ENCODE results near the gene BHLHE23.

BHLHE23 gene

DNA sequence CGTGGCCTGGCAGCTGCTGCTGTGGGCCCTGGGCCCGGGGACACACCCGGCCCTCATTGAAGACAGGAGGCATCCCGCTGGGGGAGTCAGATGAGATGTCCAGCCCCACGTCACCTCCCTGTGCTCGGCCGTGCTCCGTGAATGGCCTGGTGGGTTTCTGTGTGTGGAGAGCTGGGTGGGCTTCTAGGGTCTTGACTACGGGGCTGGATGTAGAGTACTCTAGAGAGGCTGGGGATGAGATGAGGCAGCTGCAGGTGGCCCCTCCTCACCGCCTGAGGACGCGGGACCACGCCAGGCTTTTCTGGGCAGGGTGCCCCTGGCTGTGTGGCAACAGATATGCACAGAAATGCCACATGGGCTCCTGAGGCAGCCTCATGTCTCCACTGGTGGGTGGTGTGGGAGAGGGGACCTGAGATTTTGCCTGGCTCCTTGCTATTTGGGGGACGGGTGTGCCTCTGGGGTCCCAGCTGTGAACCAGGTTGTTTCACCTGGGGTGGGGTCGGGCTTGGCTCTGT is 8.4 kb upstream of the BHLHE23 start:
- Histone ChIP-seq H2AFZ (ENCODE audit: low read length, unreplicated experiment) (no peak overlapping the region), H3K27me3 (ENCODE audit: insufficient read depth, low read length) (peaks cover 72% of the 10 kb centered on the region), H3K79me2 (ENCODE audit: control insufficient read depth, insufficient read depth, low read length, unreplicated experiment) (no peaks in the 10 kb centered on the region), H3K27ac (ENCODE audit: low read depth, low read length) (no peak overlapping the region), H3K4me1 (ENCODE audit: control insufficient read depth, insufficient read depth, low read length, unreplicated experiment) (no peaks in the 10 kb centered on the region), H3K36me3 (ENCODE audit: insufficient read depth, low read length) (no peaks in the 10 kb centered on the region), H3K4me3 (ENCODE audit: low read depth, low read length) (no peak overlapping the region)

DNA sequence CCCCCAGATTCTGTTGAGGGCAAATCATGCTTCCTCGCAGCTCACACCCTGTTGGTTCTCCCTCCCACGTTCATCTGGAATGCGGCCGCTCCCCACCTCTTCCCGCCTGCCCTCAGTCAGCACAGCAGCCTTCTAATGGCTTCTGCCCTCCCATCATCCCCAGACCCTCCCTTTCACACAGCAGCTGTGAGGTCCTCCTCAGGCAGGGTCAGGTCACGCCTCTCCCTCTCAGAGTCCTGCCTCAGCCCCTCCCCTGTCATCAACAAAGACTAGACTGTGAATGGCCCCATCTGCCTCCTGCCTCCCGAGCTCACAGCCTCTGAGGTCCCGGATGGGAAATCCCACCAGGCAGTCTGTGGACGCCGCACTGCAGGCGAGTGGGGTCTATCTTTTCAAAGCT is 7.9 kb upstream of the BHLHE23 start:
- Histone ChIP-seq H3K36me3 (ENCODE audit: insufficient read depth, low read length) (no peaks in the 10 kb centered on the region), H3K27me3 (ENCODE audit: insufficient read depth, low read length) (peaks cover 73% of the 10 kb centered on the region), H3K27ac (ENCODE audit: low read depth, low read length) (no peak overlapping the region), H3K4me1 (ENCODE audit: control insufficient read depth, insufficient read depth, low read length, unreplicated experiment) (no peaks in the 10 kb centered on the region), H3K79me2 (ENCODE audit: control insufficient read depth, insufficient read depth, low read length, unreplicated experiment) (no peaks in the 10 kb centered on the region), H2AFZ (ENCODE audit: low read length, unreplicated experiment) (no peak overlapping the region), H3K4me3 (ENCODE audit: low read depth, low read length) (no peak overlapping the region)

DNA sequence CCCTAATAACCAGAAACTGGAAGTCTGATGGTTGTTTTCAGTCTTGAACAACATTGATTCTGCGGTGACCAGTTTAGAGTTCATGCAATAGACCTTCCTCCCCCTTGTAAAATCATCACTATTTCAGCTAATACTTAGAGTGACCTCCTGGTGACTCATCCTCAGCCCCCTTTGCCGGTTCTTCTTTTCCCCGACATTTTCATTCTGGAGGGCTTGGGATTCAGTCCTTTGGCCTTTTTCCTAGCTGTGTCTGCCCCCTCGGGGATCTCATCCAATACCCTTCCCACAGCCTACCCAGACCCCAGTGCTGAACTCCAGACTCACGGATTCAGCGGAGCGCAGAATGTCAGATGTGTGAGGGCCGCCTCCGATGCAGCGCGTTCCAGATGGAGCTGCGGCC is 7.5 kb upstream of the BHLHE23 start:
- Histone ChIP-seq H2AFZ (ENCODE audit: low read length, unreplicated experiment) (no peak overlapping the region), H3K4me1 (ENCODE audit: control insufficient read depth, insufficient read depth, low read length, unreplicated experiment) (no peaks in the 10 kb centered on the region)

DNA sequence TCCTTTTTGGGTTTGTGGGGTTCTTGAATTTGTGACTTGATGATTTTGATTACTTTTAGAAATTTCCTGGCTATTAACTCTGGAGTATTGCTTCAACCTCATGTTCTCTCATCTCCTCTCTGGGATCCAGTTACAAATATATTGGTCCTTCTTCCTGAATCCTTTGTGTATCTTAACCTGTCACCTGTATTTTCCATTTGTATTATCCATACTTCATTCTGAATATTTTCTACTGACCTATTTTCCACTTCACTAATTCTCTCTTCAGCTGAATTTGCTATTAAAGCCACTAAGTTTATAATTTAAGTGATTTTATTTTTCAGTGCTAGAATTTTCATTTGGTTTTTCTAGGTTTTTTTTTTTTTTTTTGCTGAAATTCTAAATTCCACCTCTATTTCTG is 6.4 kb upstream of the BHLHE23 start:
- no peaks in the 10 kb centered on the region for H3K4me1 ChIP-seq (ENCODE audit: control insufficient read depth, insufficient read depth, low read length, unreplicated experiment)
- no peaks in the 10 kb centered on the region for H3K79me2 ChIP-seq (ENCODE audit: control insufficient read depth, insufficient read depth, low read length, unreplicated experiment)
- H3K4me3 ChIP-seq (ENCODE audit: low read depth, low read length) = no peak overlapping the region
- no peak overlapping the region for H3K27ac ChIP-seq (ENCODE audit: low read depth, low read length)
- no peak overlapping the region for H2AFZ ChIP-seq (ENCODE audit: low read length, unreplicated experiment)
- H3K27me3 ChIP-seq (ENCODE audit: insufficient read depth, low read length) = peaks cover 81% of the 10 kb centered on the region
- no peaks in the 10 kb centered on the region for H3K36me3 ChIP-seq (ENCODE audit: insufficient read depth, low read length)

More for the DNA sequence above, 7.5 kb upstream of the BHLHE23 start:
- Histone ChIP-seq H3K27ac (ENCODE audit: low read depth, low read length) (no peak overlapping the region), H3K4me3 (ENCODE audit: low read depth, low read length) (no peak overlapping the region), H3K27me3 (ENCODE audit: insufficient read depth, low read length) (peaks cover 73% of the 10 kb centered on the region), H3K36me3 (ENCODE audit: insufficient read depth, low read length) (no peaks in the 10 kb centered on the region), H3K79me2 (ENCODE audit: control insufficient read depth, insufficient read depth, low read length, unreplicated experiment) (no peaks in the 10 kb centered on the region)

DNA sequence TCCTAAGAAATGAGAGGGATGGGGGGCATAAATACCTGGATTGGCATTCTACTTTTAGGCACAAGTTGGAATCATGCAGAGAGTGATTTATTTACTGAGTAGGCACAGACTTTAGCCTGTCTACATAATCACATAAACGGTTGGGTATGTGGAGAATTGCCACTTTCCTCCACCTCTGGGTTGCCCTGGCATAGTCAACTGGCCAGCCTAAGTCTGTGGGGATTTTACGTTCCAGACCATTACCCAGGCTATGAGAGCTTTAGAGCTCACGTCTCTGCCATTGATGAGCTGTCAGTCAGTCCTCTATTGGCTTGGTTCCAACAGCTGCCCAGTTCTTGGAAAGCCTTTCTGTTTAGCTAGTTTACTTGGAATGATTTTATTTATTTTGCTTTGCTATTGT is 5.0 kb upstream of the BHLHE23 start:
- H3K27ac ChIP-seq (ENCODE audit: low read depth, low read length) = no peak overlapping the region
- no peaks in the 10 kb centered on the region for H3K4me1 ChIP-seq (ENCODE audit: control insufficient read depth, insufficient read depth, low read length, unreplicated experiment)
- H2AFZ ChIP-seq (ENCODE audit: low read length, unreplicated experiment) = no peak overlapping the region
- H3K36me3 ChIP-seq (ENCODE audit: insufficient read depth, low read length) = no peaks in the 10 kb centered on the region
- peaks cover 94% of the 10 kb centered on the region for H3K27me3 ChIP-seq (ENCODE audit: insufficient read depth, low read length)
- no peak overlapping the region for H3K4me3 ChIP-seq (ENCODE audit: low read depth, low read length)
- no peaks in the 10 kb centered on the region for H3K79me2 ChIP-seq (ENCODE audit: control insufficient read depth, insufficient read depth, low read length, unreplicated experiment)

DNA sequence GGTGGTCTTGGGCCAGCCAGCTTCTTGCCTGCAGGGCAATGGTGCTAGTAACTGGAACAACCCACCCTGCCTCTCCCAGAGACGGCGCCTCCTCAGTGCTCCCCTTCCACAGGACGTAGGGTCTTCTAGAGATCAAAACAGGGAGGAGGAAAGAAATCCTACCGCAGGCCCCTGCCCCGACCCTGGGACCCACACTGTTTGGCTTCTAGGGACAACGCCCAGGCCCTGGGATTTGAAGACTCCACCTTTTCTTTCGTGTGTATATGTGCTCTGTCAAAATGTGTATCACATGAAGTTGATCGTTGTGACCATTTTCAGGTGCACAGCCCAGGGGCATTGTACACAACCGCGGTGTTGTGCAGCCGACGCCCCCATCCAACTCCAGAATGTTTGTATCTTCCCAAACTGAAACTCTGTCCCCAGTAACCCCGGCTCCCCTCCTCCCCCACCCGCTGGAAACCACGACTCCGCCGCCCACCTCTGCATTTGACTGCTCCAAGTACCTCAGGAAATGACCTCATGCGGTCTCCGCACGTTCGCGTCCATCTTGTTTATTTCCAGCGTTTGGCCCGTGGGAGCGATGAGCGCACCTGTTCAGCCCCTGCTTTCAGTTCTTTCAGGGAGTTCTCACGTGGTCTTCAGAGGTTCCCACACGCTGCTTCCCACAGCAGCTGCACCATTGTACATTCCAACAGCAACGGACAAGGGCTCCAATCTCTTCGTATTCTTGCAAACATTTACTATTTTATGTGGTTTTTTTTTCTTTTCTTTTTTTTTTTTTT is 3.4 kb upstream of the BHLHE23 start:
- Histone ChIP-seq H3K79me2 (ENCODE audit: control insufficient read depth, insufficient read depth, low read length, unreplicated experiment) (no peaks in the 10 kb centered on the region), H2AFZ (ENCODE audit: low read length, unreplicated experiment) (no peak overlapping the region), H3K27me3 (ENCODE audit: insufficient read depth, low read length) (peaks cover 94% of the 10 kb centered on the region), H3K4me3 (ENCODE audit: low read depth, low read length) (no peak overlapping the region), H3K4me1 (ENCODE audit: control insufficient read depth, insufficient read depth, low read length, unreplicated experiment) (no peaks in the 10 kb centered on the region), H3K36me3 (ENCODE audit: insufficient read depth, low read length) (no peaks in the 10 kb centered on the region), H3K27ac (ENCODE audit: low read depth, low read length) (no peak overlapping the region)

DNA sequence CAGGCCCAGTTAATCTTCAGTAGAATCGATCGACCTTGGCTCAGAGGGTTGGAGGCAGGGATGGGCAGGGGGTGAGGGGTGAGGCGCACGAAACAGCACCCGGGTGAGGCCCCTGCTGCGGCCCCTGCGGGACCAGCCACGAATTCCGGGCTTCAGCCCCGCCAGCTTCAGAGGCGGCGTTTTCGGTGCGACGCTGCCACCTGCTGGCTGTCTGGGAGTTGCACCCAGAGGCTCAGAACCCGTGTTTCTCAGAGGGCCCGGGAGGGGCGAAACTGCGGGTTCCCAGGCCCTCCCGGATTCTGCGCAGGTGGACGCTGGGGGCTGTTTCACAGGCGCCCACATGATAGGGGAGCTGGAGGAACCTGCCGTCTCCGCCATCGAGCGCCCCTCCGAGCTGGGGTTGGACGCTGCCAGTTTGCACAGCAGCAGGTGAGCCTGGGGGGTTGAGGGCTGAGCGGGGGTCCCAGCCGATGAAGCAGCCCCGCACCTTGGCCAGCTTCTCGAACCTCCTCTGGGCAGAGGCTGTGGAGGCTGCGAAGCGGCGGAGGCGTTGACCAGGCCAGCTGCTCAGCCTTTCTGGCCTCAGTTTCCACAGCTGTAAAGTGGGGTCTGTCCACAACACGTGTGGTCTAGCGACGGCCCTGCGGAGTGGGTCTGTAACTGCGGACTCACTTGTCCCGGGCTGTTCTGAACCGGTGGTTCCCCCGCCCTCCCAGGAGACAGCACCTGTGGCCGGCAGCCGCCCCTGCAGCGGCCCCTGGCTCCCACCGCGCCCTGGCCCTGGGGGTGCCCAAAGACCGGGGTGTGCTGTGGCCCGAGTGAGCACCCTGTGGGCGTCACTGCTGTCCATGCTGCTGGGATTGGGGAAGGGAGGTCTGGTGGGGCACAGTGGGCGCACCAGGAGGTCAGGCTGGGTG is 2.5 kb upstream of the BHLHE23 start:
- peaks cover 94% of the 10 kb centered on the region for H3K27me3 ChIP-seq (ENCODE audit: insufficient read depth, low read length)
- no peak overlapping the region for H3K27ac ChIP-seq (ENCODE audit: low read depth, low read length)
- H2AFZ ChIP-seq (ENCODE audit: low read length, unreplicated experiment) = no peak overlapping the region
- no peaks in the 10 kb centered on the region for H3K4me1 ChIP-seq (ENCODE audit: control insufficient read depth, insufficient read depth, low read length, unreplicated experiment)
- no peak overlapping the region for H3K4me3 ChIP-seq (ENCODE audit: low read depth, low read length)
- H3K36me3 ChIP-seq (ENCODE audit: insufficient read depth, low read length) = no peaks in the 10 kb centered on the region
- H3K79me2 ChIP-seq (ENCODE audit: control insufficient read depth, insufficient read depth, low read length, unreplicated experiment) = no peaks in the 10 kb centered on the region

DNA sequence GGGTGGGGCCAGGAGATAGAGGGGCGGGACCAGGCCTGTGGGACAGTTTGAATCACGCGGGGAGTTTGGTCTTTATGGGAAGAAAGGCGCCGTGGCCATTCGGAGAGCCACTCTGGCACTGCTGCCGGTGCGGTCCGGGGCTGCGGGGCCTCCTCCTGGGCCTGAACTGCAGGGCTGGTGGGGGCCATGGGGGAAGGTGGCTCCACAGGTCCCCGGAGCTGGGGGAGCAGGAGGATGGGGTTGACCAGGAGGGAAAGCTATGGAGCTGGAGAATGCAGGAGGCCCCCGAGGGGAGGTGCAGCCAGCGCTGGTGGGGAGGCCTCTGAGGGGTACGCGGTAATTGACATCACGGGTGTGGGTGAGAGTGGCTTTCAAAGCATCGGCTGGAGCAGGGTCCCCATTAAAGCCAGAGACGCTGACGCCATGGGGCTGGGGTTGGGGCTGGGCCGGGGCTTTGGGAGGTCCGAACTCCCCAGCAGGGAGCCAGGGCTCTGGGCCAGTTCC is 1.8 kb upstream of the BHLHE23 start:
- H3K27me3 ChIP-seq (ENCODE audit: insufficient read depth, low read length) = peaks cover 94% of the 10 kb centered on the region
- no peak overlapping the region for H3K27ac ChIP-seq (ENCODE audit: low read depth, low read length)
- no peaks in the 10 kb centered on the region for H3K4me1 ChIP-seq (ENCODE audit: control insufficient read depth, insufficient read depth, low read length, unreplicated experiment)
- no peak overlapping the region for H2AFZ ChIP-seq (ENCODE audit: low read length, unreplicated experiment)
- H3K79me2 ChIP-seq (ENCODE audit: control insufficient read depth, insufficient read depth, low read length, unreplicated experiment) = no peaks in the 10 kb centered on the region
- no peaks in the 10 kb centered on the region for H3K36me3 ChIP-seq (ENCODE audit: insufficient read depth, low read length)
- no peak overlapping the region for H3K4me3 ChIP-seq (ENCODE audit: low read depth, low read length)

DNA sequence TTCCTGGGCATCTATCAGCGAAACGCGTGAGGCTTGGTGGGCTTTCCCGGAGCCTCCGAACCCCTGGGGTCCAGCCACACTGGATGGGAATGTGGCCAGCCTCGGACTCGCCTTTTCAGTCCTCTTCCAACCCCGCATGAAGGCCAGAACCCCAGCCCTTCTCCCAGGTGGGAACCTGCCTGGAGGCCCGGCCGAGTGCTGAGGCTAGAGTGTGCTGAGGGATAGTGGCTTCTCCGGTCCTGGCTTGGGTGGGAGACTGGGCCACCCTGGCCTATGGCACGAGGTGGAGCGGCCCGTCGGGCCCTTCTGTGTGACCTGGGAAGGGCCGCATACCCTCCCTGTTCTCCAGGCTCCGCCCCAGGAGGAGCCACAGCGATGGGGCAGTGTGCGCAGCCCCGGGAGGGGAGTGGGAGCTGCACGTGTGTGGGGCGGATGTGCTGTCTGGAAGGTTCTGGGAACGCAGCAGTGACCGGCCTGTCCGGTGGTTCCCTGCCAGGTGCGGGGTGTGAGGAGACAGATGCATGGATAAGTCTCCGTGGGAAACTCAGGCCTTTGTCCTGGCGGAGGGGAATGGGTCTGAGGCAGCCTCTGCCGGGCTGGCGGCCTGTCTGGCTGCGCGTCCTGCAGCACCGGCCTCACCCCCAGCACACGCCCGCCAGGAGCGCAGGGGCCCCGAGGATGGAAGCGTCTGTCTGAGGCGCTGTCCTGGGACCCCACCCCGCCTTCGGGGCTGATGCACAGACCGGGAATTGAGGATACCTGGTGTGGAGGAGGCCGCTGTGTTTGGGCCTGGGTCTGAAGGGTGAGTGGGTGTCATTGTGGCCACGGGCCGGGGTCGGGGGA is 1.1 kb upstream of the BHLHE23 start:
- Histone ChIP-seq H3K4me3 (ENCODE audit: low read depth, low read length) (no peak overlapping the region), H2AFZ (ENCODE audit: low read length, unreplicated experiment) (no peak overlapping the region), H3K4me1 (ENCODE audit: control insufficient read depth, insufficient read depth, low read length, unreplicated experiment) (no peaks in the 10 kb centered on the region), H3K27me3 (ENCODE audit: insufficient read depth, low read length) (peaks cover 94% of the 10 kb centered on the region), H3K79me2 (ENCODE audit: control insufficient read depth, insufficient read depth, low read length, unreplicated experiment) (no peaks in the 10 kb centered on the region), H3K27ac (ENCODE audit: low read depth, low read length) (no peak overlapping the region), H3K36me3 (ENCODE audit: insufficient read depth, low read length) (no peaks in the 10 kb centered on the region)

DNA sequence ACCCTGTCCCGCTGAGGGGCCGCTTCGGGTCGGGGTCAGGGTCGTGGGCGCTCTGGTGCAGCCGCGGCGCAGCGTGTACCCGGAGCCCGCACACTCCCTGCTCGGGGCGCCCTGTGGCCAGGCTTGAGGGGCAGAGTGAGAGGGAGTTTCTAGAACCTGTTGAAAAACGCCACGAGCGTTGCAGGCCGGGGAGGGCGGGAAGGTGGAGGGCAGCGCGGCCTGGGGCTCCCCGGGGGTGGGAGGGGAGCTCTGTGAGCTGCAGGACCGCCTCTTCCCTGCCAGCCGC is 539 bp upstream of the BHLHE23 start:
- H3K4me3 ChIP-seq (ENCODE audit: low read depth, low read length) = no peak overlapping the region
- no peak overlapping the region for H2AFZ ChIP-seq (ENCODE audit: low read length, unreplicated experiment)
- H3K27me3 ChIP-seq (ENCODE audit: insufficient read depth, low read length) = peaks cover 95% of the 10 kb centered on the region
- H3K4me1 ChIP-seq (ENCODE audit: control insufficient read depth, insufficient read depth, low read length, unreplicated experiment) = no peaks in the 10 kb centered on the region
- H3K79me2 ChIP-seq (ENCODE audit: control insufficient read depth, insufficient read depth, low read length, unreplicated experiment) = no peaks in the 10 kb centered on the region
- no peaks in the 10 kb centered on the region for H3K36me3 ChIP-seq (ENCODE audit: insufficient read depth, low read length)
- H3K27ac ChIP-seq (ENCODE audit: low read depth, low read length) = no peak overlapping the region

Data from ACC112 (cell line).